Measurements from ENCODE around the gene ADARB2. TPM values are rescaled to one million over a fixed set of nuclear protein-coding genes. Genes with fewer than 3 reads are reported as not detected.
A peak's percentile ranks its signal among the peaks of the same experiment; 100 is the strongest.

Gene ADARB2
- total and polyA plus RNA-seq, 3 donors from 2014 or later = 8.5 to 13.0 (median 10.4) TPM

DNA sequence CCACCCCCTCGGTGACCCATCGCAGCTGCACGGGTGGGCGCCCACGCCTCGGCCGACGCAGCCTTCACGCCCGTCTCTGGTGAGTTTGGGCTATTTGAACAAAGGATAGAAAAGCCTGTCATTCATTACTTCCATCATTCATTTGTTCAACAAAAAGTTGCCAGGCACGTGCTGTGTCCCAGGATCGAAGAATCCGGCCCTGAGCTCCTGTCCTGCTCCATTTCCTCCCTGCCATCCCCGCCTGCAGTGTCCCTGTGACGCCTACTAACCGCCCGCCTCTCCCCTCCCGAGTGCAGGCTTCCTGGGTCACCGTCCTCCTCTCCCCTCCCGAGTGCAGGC, 341.1 kb downstream of the ADARB2 start:
- Histone ChIP-seq H3K36me3 (ENCODE audit: low read depth, missing control alignments) (no peaks in the 10 kb centered on the region), H3K9me3 (no peaks in the 10 kb centered on the region), H3K4me3 (no peak overlapping the region), H3K27me3 (no peaks in the 10 kb centered on the region), H3K27ac (no peak overlapping the region), H3K4me1 (no peaks in the 10 kb centered on the region)
- intact Hi-C loops (cut with DNase I; ENCODE audit: low total_unique reads) = no loop called here
- DNase-seq = peak; percentile 1
- TF ChIP-seq POLR2A (IDR thresholded peaks at IDR 0.05) = no peak
- TF ChIP-seq, protein P1, sequence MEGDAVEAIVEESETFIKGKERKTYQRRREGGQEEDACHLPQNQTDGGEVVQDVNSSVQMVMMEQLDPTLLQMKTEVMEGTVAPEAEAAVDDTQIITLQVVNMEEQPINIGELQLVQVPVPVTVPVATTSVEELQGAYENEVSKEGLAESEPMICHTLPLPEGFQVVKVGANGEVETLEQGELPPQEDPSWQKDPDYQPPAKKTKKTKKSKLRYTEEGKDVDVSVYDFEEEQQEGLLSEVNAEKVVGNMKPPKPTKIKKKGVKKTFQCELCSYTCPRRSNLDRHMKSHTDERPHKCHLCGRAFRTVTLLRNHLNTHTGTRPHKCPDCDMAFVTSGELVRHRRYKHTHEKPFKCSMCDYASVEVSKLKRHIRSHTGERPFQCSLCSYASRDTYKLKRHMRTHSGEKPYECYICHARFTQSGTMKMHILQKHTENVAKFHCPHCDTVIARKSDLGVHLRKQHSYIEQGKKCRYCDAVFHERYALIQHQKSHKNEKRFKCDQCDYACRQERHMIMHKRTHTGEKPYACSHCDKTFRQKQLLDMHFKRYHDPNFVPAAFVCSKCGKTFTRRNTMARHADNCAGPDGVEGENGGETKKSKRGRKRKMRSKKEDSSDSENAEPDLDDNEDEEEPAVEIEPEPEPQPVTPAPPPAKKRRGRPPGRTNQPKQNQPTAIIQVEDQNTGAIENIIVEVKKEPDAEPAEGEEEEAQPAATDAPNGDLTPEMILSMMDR (IDR thresholded peaks at IDR 0.05) = no peak
- 53 to 87% methylated on average over 20 of the region's 20 CpGs for WGBS, 2 donors

DNA sequence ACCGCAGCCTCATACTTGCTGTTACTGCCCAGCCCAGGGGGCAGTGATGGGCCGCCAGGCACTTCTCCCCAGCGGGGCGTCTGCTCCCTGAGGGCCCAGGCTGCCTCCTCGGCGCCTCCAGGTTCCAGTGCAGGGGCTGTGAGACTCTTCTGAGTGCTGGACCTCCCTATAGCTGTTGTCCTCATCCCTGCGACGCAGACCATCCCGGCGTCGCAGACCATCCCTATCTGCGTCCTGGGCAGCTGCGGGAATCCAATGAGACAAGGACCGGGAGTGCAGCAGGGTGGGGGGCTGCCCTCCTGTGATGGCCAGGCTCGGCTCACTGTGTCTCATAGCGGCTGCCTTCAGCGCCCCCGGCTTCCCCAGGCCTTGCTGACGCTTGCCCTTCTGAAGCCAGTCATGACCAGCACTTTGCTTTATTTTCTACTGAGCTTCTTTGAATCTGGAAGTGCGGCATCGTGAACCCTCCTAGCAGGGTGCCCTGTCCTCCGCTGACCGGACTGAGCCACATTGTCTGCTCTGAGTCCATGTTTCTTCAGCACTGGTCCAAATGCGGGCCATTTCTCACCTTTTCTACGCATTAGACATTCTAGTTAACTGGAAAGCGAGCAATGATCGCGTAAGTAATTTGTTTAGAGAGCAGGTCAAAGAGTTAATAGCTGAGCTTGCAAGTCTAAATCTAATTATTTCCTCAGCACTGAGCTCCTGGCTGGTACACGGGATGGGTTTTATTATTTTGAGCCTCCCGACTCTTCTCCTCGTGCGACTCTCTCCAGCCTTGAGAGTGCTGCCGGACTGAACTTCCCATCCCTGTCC, 341.6 kb downstream of the ADARB2 start:
- 74 to 92% methylated on average over 30 to 33 of the region's 33 CpGs for WGBS, 2 donors
- H3K27ac ChIP-seq = no peak overlapping the region
- intact Hi-C loops (cut with DNase I; ENCODE audit: low total_unique reads) = no loop called here

DNA sequence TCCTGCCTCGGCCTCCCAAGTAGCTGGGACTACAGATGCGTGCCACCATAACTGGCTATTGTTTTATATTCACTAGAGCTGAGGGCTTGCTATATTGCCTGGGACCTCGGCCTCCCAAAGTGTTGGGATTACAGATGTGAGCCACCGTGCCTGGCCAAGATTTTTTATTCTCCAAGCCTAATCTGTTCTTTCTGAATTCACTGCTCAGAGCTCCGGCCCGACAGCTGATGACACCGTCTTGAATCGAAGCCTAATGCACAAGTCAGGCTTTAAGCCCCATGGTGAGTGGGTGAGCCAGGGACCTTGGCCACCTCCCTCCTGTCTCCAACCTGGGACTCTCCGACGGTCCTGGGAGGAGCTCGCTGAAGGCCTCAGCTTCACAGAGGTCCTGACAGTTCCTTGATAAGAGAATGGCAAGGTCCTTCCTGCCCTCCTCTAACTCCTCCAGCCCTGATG, 342.3 kb downstream of the ADARB2 start:
- no peaks in the 10 kb centered on the region for H3K36me3 ChIP-seq (ENCODE audit: low read depth, missing control alignments)
- intact Hi-C loops (cut with DNase I; ENCODE audit: low total_unique reads) = no loop called here
- no peak overlapping the region for H3K4me3 ChIP-seq
- H3K27me3 ChIP-seq = no peaks in the 10 kb centered on the region
- DNase-seq = peak; percentile 12
- no peaks in the 10 kb centered on the region for H3K4me1 ChIP-seq
- H3K27ac ChIP-seq = no peak overlapping the region
- no peaks in the 10 kb centered on the region for H3K9me3 ChIP-seq
- TF ChIP-seq, protein P1 (IDR thresholded peaks at IDR 0.05) = no peak
- 79 to 83% methylated on average over 11 of the region's 11 CpGs for WGBS, 2 donors

More for the DNA sequence above, 341.6 kb downstream of the ADARB2 start:
- H3K36me3 ChIP-seq (ENCODE audit: low read depth, missing control alignments) = no peaks in the 10 kb centered on the region
- no peaks in the 10 kb centered on the region for H3K9me3 ChIP-seq
- peak; percentile 2 for DNase-seq
- no peak overlapping the region for H3K4me3 ChIP-seq
- no peaks in the 10 kb centered on the region for H3K27me3 ChIP-seq
- TF ChIP-seq, protein P1 (IDR thresholded peaks at IDR 0.05) = no peak
- no peak for TF ChIP-seq POLR2A (IDR thresholded peaks at IDR 0.05)
- no peaks in the 10 kb centered on the region for H3K4me1 ChIP-seq

DNA sequence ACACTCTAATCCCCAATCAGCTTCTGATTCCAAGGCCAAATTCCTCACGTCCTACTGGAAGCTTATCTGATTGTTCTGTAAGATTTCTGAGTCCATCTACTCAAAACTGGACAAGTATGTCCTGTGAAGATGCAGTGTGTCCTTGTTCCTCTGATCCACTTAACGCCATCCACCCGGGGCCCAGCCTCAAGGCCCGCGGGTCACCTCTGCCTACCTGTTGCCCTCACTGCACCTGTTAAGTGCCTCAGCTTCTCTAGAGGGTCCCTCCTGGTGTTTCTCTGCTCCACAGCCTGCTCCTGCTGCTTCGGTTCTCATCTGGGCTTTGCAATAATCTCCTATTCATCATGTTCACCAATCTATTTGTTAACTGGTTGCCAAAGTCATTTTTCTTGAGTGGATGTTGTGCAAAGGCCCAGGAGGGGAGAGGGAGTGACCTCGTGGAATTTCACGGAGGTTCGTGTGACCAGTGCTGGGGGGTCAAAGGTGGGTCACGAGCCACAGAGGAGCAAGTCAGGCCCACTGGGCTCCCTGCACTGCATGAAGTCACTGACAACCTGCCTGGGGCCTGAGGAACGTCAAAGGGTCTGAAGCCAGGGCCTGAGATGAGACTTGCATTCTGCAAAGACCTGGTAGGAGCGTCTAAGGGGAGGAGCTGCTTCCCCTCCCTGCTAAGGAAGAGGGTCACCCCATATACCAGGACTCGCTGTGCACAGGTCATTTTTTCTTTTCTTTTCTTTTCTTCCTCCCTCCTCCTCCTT, 343.0 kb downstream of the ADARB2 start:
- Histone ChIP-seq H3K9me3 (no peaks in the 10 kb centered on the region), H3K27me3 (no peaks in the 10 kb centered on the region), H3K27ac (no peak overlapping the region), H3K4me3 (no peak overlapping the region), H3K36me3 (ENCODE audit: low read depth, missing control alignments) (no peaks in the 10 kb centered on the region), H3K4me1 (no peaks in the 10 kb centered on the region)
- peak; percentile 3 for DNase-seq
- intact Hi-C loops (cut with DNase I; ENCODE audit: low total_unique reads) = no loop called here
- 69 to 71% methylated on average over 13 of the region's 13 CpGs for WGBS, 2 donors
- no peak for TF ChIP-seq POLR2A (IDR thresholded peaks at IDR 0.05)
- TF ChIP-seq, protein P1 (IDR thresholded peaks at IDR 0.05) = no peak

Data from testis (tissue), 3 donors.